Urothelium cell line (cell line): Measurements from ENCODE around the gene MICAL2.

Experiments used
- DNase-seq: peaks from one replicate; pipeline ENCODE4 v3.0.0; 2011; ENCODE audit warnings: low spot score, mixed read lengths
- FAIRE-seq: peaks from 2 replicates; lab custom pipeline; 2011; peaks lifted over from hg19 to GRCh38; lab: Jason Lieb, UNC

The MICAL2 gene

GRCh38 chr11:12239396-12239795, 129.0 kb downstream of the MICAL2 start:
- no peak for FAIRE-seq

GRCh38 chr11:12239804-12240371, 129.5 kb downstream of the MICAL2 start:
- no peak for FAIRE-seq
- no peak for DNase-seq

More at GRCh38 chr11:12239396-12239795, 129.0 kb downstream of the MICAL2 start:
- no peak for DNase-seq

GRCh38 chr11:12240677-12241076, 130.3 kb downstream of the MICAL2 start:
- FAIRE-seq, result no peak

GRCh38 chr11:12241401-12241800, 131.0 kb downstream of the MICAL2 start:
- no peak for FAIRE-seq
- DNase-seq, result no peak

More at GRCh38 chr11:12240677-12241076, 130.3 kb downstream of the MICAL2 start:
- DNase-seq, result no peak

GRCh38 chr11:12241971-12242672, 131.7 kb downstream of the MICAL2 start:
- DNase-seq (no peak), FAIRE-seq (no peak)

- no peak for FAIRE-seq
- no peak for DNase-seq
Measured at GRCh38 chr11:12242966-12243365, 132.6 kb downstream of the MICAL2 start.

- DNase-seq, result no peak
- no peak for FAIRE-seq
Measured at GRCh38 chr11:12243486-12243885, 133.1 kb downstream of the MICAL2 start.

GRCh38 chr11:12243911-12244550, 133.6 kb downstream of the MICAL2 start:
- FAIRE-seq, result no peak
- no peak for DNase-seq

- DNase-seq (no peak), FAIRE-seq (no peak)
Measured at GRCh38 chr11:12245091-12245490, 134.7 kb downstream of the MICAL2 start.

- no peak for FAIRE-seq
- no peak for DNase-seq
Measured at GRCh38 chr11:12245549-12246016, 135.2 kb downstream of the MICAL2 start.

GRCh38 chr11:12246147-12246546, 135.8 kb downstream of the MICAL2 start:
- FAIRE-seq, result no peak
- no peak for DNase-seq

GRCh38 chr11:12246989-12247388, 136.6 kb downstream of the MICAL2 start:
- FAIRE-seq, result no peak

GRCh38 chr11:12247543-12248254, 137.3 kb downstream of the MICAL2 start:
- FAIRE-seq, result no peak
- DNase-seq, result no peak

More at GRCh38 chr11:12246989-12247388, 136.6 kb downstream of the MICAL2 start:
- no peak for DNase-seq

- FAIRE-seq (no peak), DNase-seq (peak; percentile 29)
Measured at GRCh38 chr11:12248330-12248729, 137.9 kb downstream of the MICAL2 start.

- DNase-seq, result peak; percentile 78
- FAIRE-seq, result no peak
Measured at GRCh38 chr11:12249590-12250260, 139.3 kb downstream of the MICAL2 start.

GRCh38 chr11:12251666-12252560, 141.5 kb downstream of the MICAL2 start:
- DNase-seq, result peak; percentile 27
- FAIRE-seq, result peak; percentile 32

- DNase-seq, result no peak
- FAIRE-seq, result no peak
Measured at GRCh38 chr11:12253843-12254281, 143.5 kb downstream of the MICAL2 start.

- DNase-seq, result no peak
- FAIRE-seq, result no peak
Measured at GRCh38 chr11:12258451-12258850, 148.1 kb downstream of the MICAL2 start.

- FAIRE-seq, result no peak
- no peak for DNase-seq
Measured at GRCh38 chr11:12259956-12260355, 149.6 kb downstream of the MICAL2 start.
